SK-MEL-5 (cell line): ENCODE results near the gene PPA2. TPM values are rescaled to one million over a fixed set of nuclear protein-coding genes. Genes with fewer than 3 reads are reported as not detected.
"Not testable (repeated sequence)": the region's sequence is repeated elsewhere in the genome, so short reads cannot be mapped to it uniquely, and the experiment has no call there.

ENCODE experiments used
- DNase-seq: peaks from one replicate; pipeline ENCODE4 v3.0.0-alpha.2; 2016; ENCODE audit warnings: low read depth, low spot score
- in situ Hi-C: cut with HindIII; loops from 2 replicates; pipeline ENCODE4 v1.10.0; 2016; ENCODE audit warnings: low sequenced_read_pairs, high pct_unique_total_duplicates, low pct_unique_long_range_greater_than_20kb
- total RNA-seq: library from RNA; depleted of rRNA; stranded (reverse); fragments of >200 nt; shearing (Covaris generic); gene quantifications from 2 replicates; pipeline ENCODE4 v1.2.3, GENCODE V29; 2014

The PPA2 gene
- total RNA-seq, 1 experiment from 2014 or later: 123 TPM

- in situ Hi-C loops: no loop called here
- no peak for DNase-seq
Observed at GRCh38 chr4:105422207-105422920, 51.5 kb downstream of the PPA2 start.

- no peak for DNase-seq
- in situ Hi-C loops: no loop called here
Observed at GRCh38 chr4:105417624-105418023, 56.2 kb downstream of the PPA2 start.

DNA sequence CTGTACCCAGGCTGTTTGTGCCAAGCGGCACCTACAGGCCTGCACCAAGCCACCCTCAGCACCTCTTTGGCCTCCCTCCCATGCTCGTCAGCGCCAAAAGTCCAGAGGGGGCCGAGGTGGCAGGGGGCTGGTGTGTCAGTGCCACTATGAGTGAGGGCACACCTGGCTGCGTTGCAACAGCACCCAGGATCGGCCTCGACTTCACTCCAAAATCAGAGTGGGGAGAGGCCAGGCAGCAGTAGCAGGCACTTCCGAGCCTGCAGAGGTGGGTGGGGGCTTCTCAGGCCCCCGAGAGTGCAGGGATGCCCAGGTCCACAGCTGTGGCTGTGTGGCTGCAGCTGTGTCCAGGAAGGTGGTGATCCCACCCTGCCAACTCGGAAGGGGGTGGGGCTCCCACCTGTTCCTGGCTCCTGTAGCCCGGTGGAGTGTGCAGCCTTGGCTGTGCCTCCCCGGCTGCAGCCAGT, 58.5 kb downstream of the PPA2 start:
- in situ Hi-C loops: no loop called here
- DNase-seq: no peak

- in situ Hi-C loops: no loop called here
- no peak for DNase-seq
Observed at GRCh38 chr4:105414316-105414715, 59.5 kb downstream of the PPA2 start.

GRCh38 chr4:105409135-105409534, 64.7 kb downstream of the PPA2 start:
- in situ Hi-C loops, DNase-seq: not testable (repeated sequence)

- in situ Hi-C loops: no loop called here
Observed at GRCh38 chr4:105400901-105401677, 72.8 kb downstream of the PPA2 start.

DNA sequence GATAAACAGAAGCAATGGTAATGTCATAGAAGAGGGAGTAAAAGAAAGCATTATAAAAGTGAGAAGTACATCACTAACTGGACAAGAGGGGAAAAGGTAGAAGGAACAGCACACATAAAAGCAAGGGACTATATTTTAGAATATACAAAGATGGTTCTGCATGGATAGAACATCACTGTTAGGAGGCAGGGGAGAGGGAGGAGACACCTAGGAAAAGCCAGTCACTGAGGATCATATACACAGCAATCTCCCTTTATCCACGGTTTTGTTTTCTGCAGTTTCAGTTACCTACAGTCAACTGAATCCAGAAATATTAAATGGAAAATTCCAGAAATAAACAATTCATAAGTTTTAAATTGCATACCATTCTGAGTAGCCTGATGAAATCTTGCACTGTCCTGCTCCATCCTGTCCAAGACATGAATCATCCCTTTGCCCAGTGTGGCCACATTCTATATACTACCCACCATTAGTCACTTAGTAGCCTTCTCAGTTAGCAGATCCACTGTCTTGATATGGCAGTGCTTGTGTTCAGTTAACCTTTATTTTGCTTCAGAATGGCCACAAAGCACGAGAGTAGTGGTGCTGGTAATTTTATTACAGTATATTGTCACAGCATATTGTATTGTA, 74.2 kb downstream of the PPA2 start:
- no peak for DNase-seq
- in situ Hi-C loops: no loop called here

More at GRCh38 chr4:105400901-105401677, 72.8 kb downstream of the PPA2 start:
- DNase-seq: no peak

DNA sequence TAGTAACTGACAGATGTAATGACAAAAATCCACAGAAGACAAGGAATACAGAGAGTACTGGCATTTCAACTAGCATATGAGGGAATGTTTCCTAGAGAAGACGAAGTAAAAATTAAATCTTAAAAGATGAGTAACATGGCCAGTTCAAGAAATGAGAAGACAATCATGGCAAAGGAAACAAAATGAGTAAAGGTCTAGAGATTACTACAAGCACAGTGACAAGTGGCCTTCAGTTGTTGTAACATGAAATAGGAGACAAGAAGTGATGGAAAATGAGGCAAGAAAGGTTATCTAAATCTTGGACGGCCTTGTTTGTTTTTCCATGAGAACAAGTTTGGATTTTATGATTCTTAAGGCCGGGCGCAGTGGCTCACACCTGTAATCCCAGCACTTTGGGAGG, 81.0 kb downstream of the PPA2 start:
- in situ Hi-C loops: no loop called here
- DNase-seq: no peak

GRCh38 chr4:105389167-105389566, 84.7 kb downstream of the PPA2 start:
- in situ Hi-C loops: no loop called here
- no peak for DNase-seq

DNA sequence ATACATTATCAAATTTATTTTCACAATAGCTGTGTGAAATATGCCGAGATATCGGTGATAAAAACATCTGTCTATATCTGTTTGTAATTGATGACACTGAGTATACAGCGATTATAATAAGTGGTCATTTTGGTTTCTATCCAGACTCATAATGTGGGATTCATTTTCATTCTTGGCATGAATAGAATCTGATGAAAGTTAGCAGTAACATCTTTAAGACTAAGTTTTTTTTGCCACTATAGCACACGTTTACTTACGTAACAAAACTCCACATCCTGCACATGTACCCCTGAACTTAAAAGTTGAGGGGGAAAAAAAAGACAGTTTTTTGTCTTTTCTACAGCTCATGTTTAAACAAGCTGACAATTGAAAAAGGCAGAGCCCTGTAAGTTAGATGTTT, 86.4 kb downstream of the PPA2 start:
- no peak for DNase-seq
- in situ Hi-C loops: no loop called here

DNA sequence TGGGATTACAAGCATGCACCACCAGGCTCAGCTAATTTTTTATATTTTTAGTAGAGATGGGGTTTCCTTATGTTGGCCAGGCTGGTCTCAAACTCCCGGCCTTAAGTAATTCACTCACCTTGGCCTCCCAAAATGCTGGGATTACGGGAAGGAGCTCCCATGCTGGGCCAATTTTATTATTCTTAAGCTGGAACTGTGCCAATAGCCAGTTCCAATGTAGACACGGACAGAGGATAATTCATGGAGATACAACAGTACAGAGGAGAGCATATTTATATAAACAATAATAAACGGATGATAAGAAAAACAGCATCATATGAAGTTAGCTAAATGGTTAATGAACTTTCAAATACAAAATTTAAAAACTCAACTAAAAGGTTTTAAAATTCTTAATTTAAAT, 87.8 kb downstream of the PPA2 start:
- in situ Hi-C loops: no loop called here

GRCh38 chr4:105374071-105374470, 99.8 kb downstream of the PPA2 start:
- in situ Hi-C loops: no loop called here
- DNase-seq: no peak

More for the DNA sequence above, 87.8 kb downstream of the PPA2 start:
- DNase-seq: no peak

- no peak for DNase-seq
Observed at GRCh38 chr4:105373324-105373723, 100.5 kb downstream of the PPA2 start.

DNA sequence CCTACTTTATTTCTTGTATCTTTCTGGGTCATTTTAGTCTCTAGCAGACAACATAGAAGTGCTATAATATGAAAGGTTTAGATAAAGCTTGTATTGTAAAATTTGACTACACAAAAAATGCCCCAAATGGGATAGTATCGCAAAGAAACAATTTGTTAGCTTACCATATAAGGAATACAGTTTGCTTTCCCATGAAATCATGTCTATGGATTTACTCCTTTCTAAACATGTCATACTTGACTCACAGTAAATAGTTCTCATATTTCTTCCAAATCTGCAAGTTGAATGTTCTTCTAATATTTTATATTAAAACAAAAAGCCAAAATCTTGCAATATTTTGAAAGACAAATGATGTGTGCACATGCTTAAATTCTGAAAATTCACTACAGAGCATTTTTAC, 103.9 kb downstream of the PPA2 start:
- DNase-seq: no peak
- in situ Hi-C loops: no loop called here

More at GRCh38 chr4:105373324-105373723, 100.5 kb downstream of the PPA2 start:
- in situ Hi-C loops: no loop called here

- in situ Hi-C loops: no loop called here
- DNase-seq: no peak
Observed at GRCh38 chr4:105361053-105361452, 112.8 kb downstream of the PPA2 start.

- DNase-seq: no peak
- in situ Hi-C loops: no loop called here
Observed at GRCh38 chr4:105357258-105357980, 116.4 kb downstream of the PPA2 start.

DNA sequence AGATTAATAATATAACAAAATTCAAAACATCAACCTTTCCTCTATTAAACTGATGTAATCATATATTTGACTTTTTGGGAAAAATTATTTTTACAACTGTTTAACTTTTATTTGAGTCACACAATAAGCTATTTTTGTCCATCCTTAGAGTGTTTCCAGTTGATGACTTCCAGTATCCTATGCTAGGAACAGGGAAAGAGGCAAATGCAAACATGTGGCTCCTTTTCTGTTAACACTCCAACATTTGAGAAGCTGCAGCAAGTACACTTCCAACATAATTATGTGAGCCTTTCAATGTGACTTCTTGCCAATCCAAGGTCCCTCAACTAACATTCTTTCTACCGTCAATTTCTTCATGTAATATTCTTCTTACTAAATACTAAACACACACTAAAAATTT, 117.7 kb downstream of the PPA2 start:
- in situ Hi-C loops: no loop called here
- no peak for DNase-seq

DNA sequence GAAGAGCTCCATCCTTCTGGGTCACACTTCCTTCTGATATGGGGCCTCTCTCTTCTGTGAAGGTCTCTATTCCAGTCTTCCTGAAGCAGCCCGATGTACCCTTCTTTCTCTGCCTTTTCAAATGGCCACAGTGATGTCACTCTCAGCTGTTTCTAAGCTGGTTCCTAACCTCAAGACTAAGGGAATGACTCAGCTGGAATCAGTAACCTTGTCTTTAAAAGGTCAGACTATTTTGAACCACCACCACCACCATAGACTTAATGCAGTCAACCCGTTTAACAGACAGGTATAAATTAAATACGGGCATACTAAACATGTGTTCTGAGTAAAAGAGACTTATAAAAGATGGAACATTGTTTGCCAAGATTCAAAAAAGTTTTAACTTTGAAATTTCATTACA, 121.0 kb downstream of the PPA2 start:
- DNase-seq: peak; percentile 5
- in situ Hi-C loops: no loop called here
